T-helper 1 cell (primary cell): ENCODE data around the gene CFAP119.
"Not testable (repeated sequence)": the region's sequence is repeated elsewhere in the genome, so short reads cannot be mapped to it uniquely, and the experiment has no call there.

ENCODE experiments used
- DNase-seq, 5 donors: peaks; one replicate each; pipeline ENCODE4 v3.0.0-alpha.2; 2012 to 2020
- total RNA-seq, 4 donors: gene quantifications; one replicate each; lab custom pipeline; 2026; lab: John Stamatoyannopoulos, UW

Gene CFAP119
- 1.7 to 4.5 (median 2.5) reads per million in 4 donors for total RNA-seq

GRCh38 chr16:30761928-30762902 lies at the start of gene CFAP119, which contains the start of gene RNF40:
CFAP119 (minus strand) TSS chr16:30762062; CDS start chr16:30761748, 314 bp downstream.
RNF40 (plus strand) TSS chr16:30762322; CDS start chr16:30762546, 224 bp downstream.
- DNase-seq, result peak; percentile 85 to 96 (median 87)

- DNase-seq, result not testable (repeated sequence)
Observed at GRCh38 chr16:30809675-30810074, 47.8 kb upstream of the CFAP119 start.

- not testable (repeated sequence) for DNase-seq
Observed at GRCh38 chr16:30808890-30809426, 47.1 kb upstream of the CFAP119 start.

- no peak for DNase-seq
Observed at GRCh38 chr16:30808146-30808545, 46.3 kb upstream of the CFAP119 start.

GRCh38 chr16:30805370-30806169 lies 43.7 kb upstream of the CFAP119 start:
- peak in 3 of 5 donors; percentile 30 to 48 (median 35) for DNase-seq

GRCh38 chr16:30805056-30805369 lies 43.2 kb upstream of the CFAP119 start:
- DNase-seq, result no peak

- no peak for DNase-seq
Observed at GRCh38 chr16:30802936-30803335, 41.1 kb upstream of the CFAP119 start.

- no peak for DNase-seq
Observed at GRCh38 chr16:30797670-30798309, 35.9 kb upstream of the CFAP119 start.

- no peak for DNase-seq
Observed at GRCh38 chr16:30794634-30795033, 32.8 kb upstream of the CFAP119 start.

- no peak for DNase-seq
Observed at GRCh38 chr16:30793508-30794069, 31.7 kb upstream of the CFAP119 start.

- no peak for DNase-seq
Observed at GRCh38 chr16:30787613-30788378, 25.9 kb upstream of the CFAP119 start.

GRCh38 chr16:30786936-30787612 lies 25.2 kb upstream of the CFAP119 start, which contains the start of gene ZNF629:
ZNF629 (minus strand) TSS chr16:30787205; CDS start chr16:30784482, 2,723 bp downstream.
- DNase-seq, result no peak

GRCh38 chr16:30786115-30786935 lies 24.5 kb upstream of the CFAP119 start:
- no peak for DNase-seq

- DNase-seq, result no peak
Observed at GRCh38 chr16:30785126-30786106, 23.6 kb upstream of the CFAP119 start.

- DNase-seq, result no peak
Observed at GRCh38 chr16:30784215-30784614, 22.4 kb upstream of the CFAP119 start.

- DNase-seq, result no peak
Observed at GRCh38 chr16:30783280-30784109, 21.6 kb upstream of the CFAP119 start.

- DNase-seq, result no peak
Observed at GRCh38 chr16:30782486-30783279, 20.8 kb upstream of the CFAP119 start.
